Omental fat pad (tissue), 4 donors: ENCODE data around the gene ALAD. TPM values are rescaled to one million over a fixed set of nuclear protein-coding genes. Genes with fewer than 3 reads are reported as not detected.

Source experiments
- ATAC-seq: fragments of 150-250 bp; one replicate; pipeline ENCODE4 v1.9.1; 2016; ENCODE audit warnings: mild to moderate bottlenecking, moderate library complexity; ENCODE audit not compliant: low FRiP score
- DNase-seq: peaks from one replicate; pipeline ENCODE4 v3.0.0-alpha.2; 2019; ENCODE audit warnings: low spot score
- CTCF ChIP-seq, 3 donors: fragments of 450-650 bp; IDR thresholded peaks; one replicate each; pipeline ENCODE4 v1.5.1; 2016 to 2017; ENCODE audit warnings: antibody characterized with exemption in 3 of 3, mild to moderate bottlenecking in 3 of 3, moderate library complexity in 2 of 3
- total RNA-seq, 4 donors: library from RNA; depleted of rRNA; stranded (reverse); fragments of >200 nt; gene quantifications; one replicate each; pipeline ENCODE4 v1.1.0, GENCODE V29; 2016

Gene ALAD
- total RNA-seq, 4 donors from 2014 or later = 24.7 to 28.9 (median 25.7) TPM

- ATAC-seq (no peak), DNase-seq (no peak)
- no peak for TF ChIP-seq CTCF (IDR thresholded peaks at IDR 0.05)
Measured at GRCh38 chr9:113398796-113399195, 2.3 kb downstream of the ALAD start.

- DNase-seq (no peak), ATAC-seq (no peak)
- TF ChIP-seq CTCF (IDR thresholded peaks at IDR 0.05) = no peak
Measured at GRCh38 chr9:113397203-113397631, 3.9 kb downstream of the ALAD start.

DNA sequence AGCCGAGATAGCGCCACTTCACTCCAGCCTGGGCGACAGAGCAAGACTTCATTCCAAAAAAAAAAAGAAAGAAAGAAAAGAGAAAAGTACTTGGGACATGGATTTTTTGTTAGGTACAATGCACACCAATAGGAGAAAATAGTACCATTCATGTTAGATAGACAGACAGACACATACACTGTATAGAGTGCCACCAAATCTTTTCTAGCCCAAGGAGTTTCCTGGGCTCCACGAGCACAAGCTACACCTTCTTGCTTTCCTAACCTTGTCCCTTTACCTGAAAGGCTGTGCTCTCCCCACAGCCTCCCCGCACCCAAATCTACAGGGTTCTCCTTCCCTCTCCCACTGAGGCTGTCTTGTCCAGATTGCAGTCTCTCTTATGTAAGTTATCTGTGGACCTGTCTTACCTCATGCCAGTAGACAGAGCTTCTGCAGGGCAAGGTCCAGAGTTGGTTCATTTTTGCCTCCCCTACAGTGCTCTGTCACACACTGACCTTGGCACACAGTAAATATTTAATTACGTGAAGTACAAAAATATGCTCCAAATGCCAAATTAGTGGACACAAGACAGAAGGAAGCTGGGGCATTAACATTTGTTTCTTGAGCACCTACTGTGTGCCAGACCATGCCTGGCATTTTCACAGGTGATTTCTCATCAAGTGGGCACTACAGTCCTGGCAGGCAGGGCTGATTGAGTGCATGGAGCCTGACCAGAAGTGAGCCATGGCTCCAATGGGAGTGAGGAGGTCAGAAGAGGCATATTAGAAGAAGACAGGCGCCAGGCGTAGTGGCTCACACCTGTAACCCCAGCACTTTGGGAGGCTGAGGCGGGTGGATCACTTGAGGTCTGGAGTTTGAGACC, 5.9 kb downstream of the ALAD start:
- no peak for DNase-seq
- TF ChIP-seq CTCF (IDR thresholded peaks at IDR 0.05) = no peak
- no peak for ATAC-seq

- DNase-seq (no peak), ATAC-seq (no peak)
- no peak for TF ChIP-seq CTCF (IDR thresholded peaks at IDR 0.05)
Measured at GRCh38 chr9:113393281-113393680, 7.8 kb downstream of the ALAD start.

DNA sequence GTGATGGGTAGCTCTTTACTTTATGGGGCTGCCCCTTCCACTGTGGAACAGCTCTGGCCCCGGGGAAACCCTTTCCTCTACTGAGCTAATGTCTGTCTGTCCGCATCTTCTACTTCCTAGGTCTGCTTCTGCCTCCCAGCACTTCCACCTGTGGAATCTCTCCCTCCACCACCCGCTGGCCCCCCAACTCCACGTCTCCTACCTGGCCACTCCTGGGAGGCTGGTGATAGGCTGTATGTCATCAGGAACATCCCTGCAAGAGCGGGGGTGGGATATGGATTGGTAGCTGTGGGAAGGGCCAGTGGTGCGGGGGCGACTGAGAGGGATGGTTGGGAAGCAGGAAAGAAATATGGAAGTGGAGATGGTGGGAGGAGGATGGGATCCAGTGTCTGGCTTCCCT, 9.2 kb downstream of the ALAD start:
- ATAC-seq (no peak), DNase-seq (no peak)
- no peak for TF ChIP-seq CTCF (IDR thresholded peaks at IDR 0.05)

DNA sequence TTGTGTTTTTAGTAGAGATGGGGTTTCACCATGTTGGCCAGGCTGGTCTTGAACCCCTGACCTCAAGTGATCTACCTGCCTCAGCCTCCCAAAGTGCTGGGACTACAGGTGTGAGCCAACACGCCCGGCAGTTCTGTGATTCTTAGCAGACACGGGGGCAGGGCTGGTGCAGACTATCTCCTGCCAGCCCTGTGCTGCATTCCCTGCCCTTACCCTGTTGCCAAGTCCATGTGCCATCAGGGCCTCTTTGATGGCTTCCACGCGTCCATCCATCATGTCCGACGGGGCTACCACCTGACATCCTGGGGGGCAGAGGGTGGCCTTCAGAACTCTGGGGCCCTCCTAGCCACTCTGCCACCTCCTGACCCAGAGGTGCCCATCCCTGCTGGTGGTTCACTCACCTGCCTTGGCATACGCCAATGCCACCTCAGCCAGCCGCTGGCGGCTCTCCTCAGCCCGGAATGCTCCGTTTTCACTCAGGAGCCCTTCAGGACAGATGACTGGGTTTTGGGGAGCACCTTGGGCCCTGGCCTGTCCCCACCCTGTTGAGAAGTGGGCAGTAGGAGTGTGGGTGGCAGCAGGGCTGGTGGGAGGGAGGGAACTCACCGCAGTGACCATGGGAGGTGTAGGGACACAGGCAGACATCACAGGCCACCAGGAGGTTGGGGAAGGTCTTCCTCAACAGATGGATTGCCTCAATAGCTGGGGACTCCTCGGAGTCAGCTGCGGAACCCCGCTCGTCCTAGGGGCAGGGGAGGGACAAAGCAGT, 10.7 kb downstream of the ALAD start:
- DNase-seq (no peak), ATAC-seq (no peak)
- no peak for TF ChIP-seq CTCF (IDR thresholded peaks at IDR 0.05)
